ENCODE data around the gene FAH. TPM values are rescaled to one million over a fixed set of nuclear protein-coding genes. Genes with fewer than 3 reads are reported as not detected.
"Not testable (repeated sequence)": the region's sequence is repeated elsewhere in the genome, so short reads cannot be mapped to it uniquely, and the experiment has no call there.

FAH gene
- total RNA-seq, 1 experiment from 2014 or later, result 21.5 TPM

GRCh38 chr15:80155001-80155377, 2.2 kb downstream of the FAH start:
- H4K8ac ChIP-seq (replicated peaks; ENCODE audit: insufficient read length, low read depth, low read length), result no peak overlapping the region
- no peak overlapping the region for H4K5ac ChIP-seq (ENCODE audit: insufficient read length, low read depth, low read length)
- no peak overlapping the region for H3K27ac ChIP-seq (ENCODE audit: insufficient read length, low read depth, low read length)
- no peak overlapping the region for H2AFZ ChIP-seq (ENCODE audit: low read length)
- no peak overlapping the region for H3K18ac ChIP-seq (ENCODE audit: insufficient read length, low read depth, low read length)
- Mint-ChIP-seq H3K27ac (no peak overlapping the region; a peak in 1 of 7 replicates), H3K27me3 (ENCODE audit: low read depth) (peaks cover 11% of the 10 kb centered on the region), H3K4me1 (peaks cover 29 to 33% of the 10 kb centered on the region in 2 experiments), H3K36me3 (ENCODE audit: insufficient read depth in 1 of 3, low read depth in 3 of 3) (peaks cover 3 to 12% (median 4%) of the 10 kb centered on the region in 3 experiments; a peak in 5 of 7 replicates), H3K9me3 (no peaks in the 10 kb centered on the region), H3K4me3 (peak overlapping the region in 1 of 2 experiments; percentile 4; a peak in 1 of 5 replicates)
- H3K14ac ChIP-seq (ENCODE audit: insufficient read depth, low read length), result no peak overlapping the region
- H3K4me2 ChIP-seq (ENCODE audit: insufficient read depth, insufficient read length, low read length), result no peak overlapping the region
- H3K27me3 ChIP-seq (ENCODE audit: insufficient read depth, low read length), result no peaks in the 10 kb centered on the region
- no peak overlapping the region for H2BK5ac ChIP-seq (ENCODE audit: insufficient read length, low read length)
- TF ChIP-seq CTCF (conservative IDR thresholded peaks at IDR 0.05), result no peak
- no peaks in the 10 kb centered on the region; the same call in 1 of the 2 replicates for H3K4me1 ChIP-seq (ENCODE audit: insufficient read depth, low read length)
- no peaks in the 10 kb centered on the region for H3K79me2 ChIP-seq (ENCODE audit: insufficient read depth, low read length)
- H3K56ac ChIP-seq (ENCODE audit: insufficient read length, low read depth, low read length), result no peak overlapping the region
- H3K79me1 ChIP-seq (ENCODE audit: insufficient read depth, low read depth, low read length, poor library complexity, severe bottlenecking), result no peaks in the 10 kb centered on the region
- no peak overlapping the region for H3K9ac ChIP-seq (ENCODE audit: extremely low read depth, insufficient read length, low read length)
- DNase-seq, result no peak
- no peak overlapping the region for H2BK120ac ChIP-seq (ENCODE audit: low read depth, low read length, poor library complexity, severe bottlenecking)
- H3K23ac ChIP-seq (ENCODE audit: insufficient read length, low read depth, low read length), result no peak overlapping the region
- WGBS (ENCODE audit: extremely low coverage, insufficient read length, low lambda C conversion rate), result no CpG with 5 or more reads among the region's 5 CpGs
- no peak overlapping the region for H2BK12ac ChIP-seq (ENCODE audit: insufficient read length, low read depth, low read length)
- no peak overlapping the region for H3K4ac ChIP-seq (ENCODE audit: low read depth, low read length)
- H2AK5ac ChIP-seq (ENCODE audit: insufficient read length, low read length), result no peak overlapping the region
- no peak overlapping the region for H2BK20ac ChIP-seq (ENCODE audit: low read depth, low read length, poor library complexity, severe bottlenecking)
- H3T11ph ChIP-seq (ENCODE audit: low read length), result no peak overlapping the region
- peaks cover 11% of the 10 kb centered on the region for H3K23me2 ChIP-seq (ENCODE audit: insufficient read length, low read depth, low read length, poor library complexity, severe bottlenecking)
- H4K20me1 ChIP-seq (ENCODE audit: control insufficient read depth, insufficient read depth, insufficient read length), result no peaks in the 10 kb centered on the region
- no peak overlapping the region for H2BK15ac ChIP-seq (ENCODE audit: low read depth, low read length)
- H4K91ac ChIP-seq (ENCODE audit: insufficient read length, low read depth, low read length), result no peak overlapping the region
- no peaks in the 10 kb centered on the region for H3K9me3 ChIP-seq (ENCODE audit: control insufficient read depth, low read depth, low read length)

GRCh38 chr15:80155378-80156175, 2.8 kb downstream of the FAH start:
- not testable (repeated sequence) for H3K56ac ChIP-seq (ENCODE audit: insufficient read length, low read depth, low read length); H2BK12ac ChIP-seq (ENCODE audit: insufficient read length, low read depth, low read length); H3K18ac ChIP-seq (ENCODE audit: insufficient read length, low read depth, low read length); H2BK20ac ChIP-seq (ENCODE audit: low read depth, low read length, poor library complexity, severe bottlenecking); H3K27me3 ChIP-seq (ENCODE audit: insufficient read depth, low read length); H4K91ac ChIP-seq (ENCODE audit: insufficient read length, low read depth, low read length); H3K27ac ChIP-seq (ENCODE audit: insufficient read length, low read depth, low read length); H4K5ac ChIP-seq (ENCODE audit: insufficient read length, low read depth, low read length); H3K14ac ChIP-seq (ENCODE audit: insufficient read depth, low read length); H3K4me2 ChIP-seq (ENCODE audit: insufficient read depth, insufficient read length, low read length); H3K79me1 ChIP-seq (ENCODE audit: insufficient read depth, low read depth, low read length, poor library complexity, severe bottlenecking); H3K4me1 ChIP-seq (ENCODE audit: insufficient read depth, low read length); H2AK5ac ChIP-seq (ENCODE audit: insufficient read length, low read length); H3K9ac ChIP-seq (ENCODE audit: extremely low read depth, insufficient read length, low read length); DNase-seq; H3K9me3 Mint-ChIP-seq; H2BK15ac ChIP-seq (ENCODE audit: low read depth, low read length); H4K8ac ChIP-seq (replicated peaks; ENCODE audit: insufficient read length, low read depth, low read length); H2BK120ac ChIP-seq (ENCODE audit: low read depth, low read length, poor library complexity, severe bottlenecking); H3T11ph ChIP-seq (ENCODE audit: low read length); H3K23ac ChIP-seq (ENCODE audit: insufficient read length, low read depth, low read length); H2BK5ac ChIP-seq (ENCODE audit: insufficient read length, low read length); H2AFZ ChIP-seq (ENCODE audit: low read length); H4K20me1 ChIP-seq (ENCODE audit: control insufficient read depth, insufficient read depth, insufficient read length); H3K4me3 Mint-ChIP-seq; H3K9me3 ChIP-seq (ENCODE audit: control insufficient read depth, low read depth, low read length); H3K4ac ChIP-seq (ENCODE audit: low read depth, low read length); H3K79me2 ChIP-seq (ENCODE audit: insufficient read depth, low read length)
- peaks cover 3 to 12% (median 4%) of the 10 kb centered on the region in 3 experiments; a peak in 5 of 7 replicates for H3K36me3 Mint-ChIP-seq (ENCODE audit: insufficient read depth in 1 of 3, low read depth in 3 of 3)
- H3K27ac Mint-ChIP-seq, result peak overlapping the region in 2 of 3 experiments; percentile 45 to 46; a peak in 2 of 7 replicates
- peaks cover 11% of the 10 kb centered on the region for H3K23me2 ChIP-seq (ENCODE audit: insufficient read length, low read depth, low read length, poor library complexity, severe bottlenecking)
- no CpG with 5 or more reads among the region's 16 CpGs for WGBS (ENCODE audit: extremely low coverage, insufficient read length, low lambda C conversion rate)
- H3K27me3 Mint-ChIP-seq (ENCODE audit: low read depth), result peaks cover 11% of the 10 kb centered on the region
- H3K4me1 Mint-ChIP-seq, result peaks cover 29 to 34% of the 10 kb centered on the region in 2 experiments

Measured in H9 (cell line).